GM12864 (cell line): ENCODE results near the gene GATAD2B.

Source experiments
- DNase-seq: peaks from one replicate; pipeline ENCODE4 v3.0.0-alpha.2; 2011; ENCODE audit warnings: low read depth
- H3K4me3 ChIP-seq: 2 replicates; pipeline ENCODE4 v1.5.1; 2011; ENCODE audit warnings: mild to moderate bottlenecking, low read depth, low read length, control low read depth
- TF ChIP-seq, protein P1 (sequence below): IDR thresholded peaks from 2 replicates; pipeline ENCODE4 v1.5.1; 2011; ENCODE audit warnings: low read depth, mild to moderate bottlenecking, moderate library complexity, low read length, control low read depth, inconsistent platforms; ENCODE audit errors: missing control alignments

GATAD2B gene

DNA sequence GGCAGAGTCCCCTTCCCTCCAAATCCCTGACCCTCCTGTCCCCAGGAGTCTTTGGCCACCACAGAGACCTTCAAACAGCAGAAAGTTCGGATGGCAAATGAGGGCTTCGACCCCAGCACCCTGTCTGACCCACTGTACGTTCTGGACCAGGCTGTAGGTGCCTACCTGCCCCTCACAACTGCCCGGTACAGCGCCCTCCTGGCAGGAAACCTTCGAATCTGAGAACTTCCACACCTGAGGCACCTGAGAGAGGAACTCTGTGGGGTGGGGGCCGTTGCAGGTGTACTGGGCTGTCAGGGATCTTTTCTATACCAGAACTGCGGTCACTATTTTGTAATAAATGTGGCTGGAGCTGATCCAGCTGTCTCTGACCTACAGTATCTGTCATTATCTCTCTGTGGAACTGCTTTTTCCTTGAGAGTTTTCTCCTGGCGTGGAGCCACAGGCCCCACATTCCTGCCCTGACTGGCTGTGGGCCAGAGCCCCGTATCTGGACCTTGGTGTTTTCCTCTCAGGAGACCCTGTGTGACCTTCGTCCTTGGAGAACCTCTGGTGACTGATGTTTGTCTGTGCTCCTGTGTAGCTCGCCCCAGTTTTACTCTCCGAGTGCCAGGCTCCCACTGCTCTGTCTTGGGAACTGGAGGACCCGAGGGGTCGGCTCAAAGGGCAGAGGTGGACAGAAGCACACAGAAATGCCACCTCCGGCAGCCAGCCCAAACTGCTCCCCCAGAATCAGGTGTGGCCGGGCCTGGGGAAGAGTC, 142.8 kb downstream of the GATAD2B start:
- H3K4me3 ChIP-seq = no peak overlapping the region
- no peak for DNase-seq
- TF ChIP-seq, protein P1, sequence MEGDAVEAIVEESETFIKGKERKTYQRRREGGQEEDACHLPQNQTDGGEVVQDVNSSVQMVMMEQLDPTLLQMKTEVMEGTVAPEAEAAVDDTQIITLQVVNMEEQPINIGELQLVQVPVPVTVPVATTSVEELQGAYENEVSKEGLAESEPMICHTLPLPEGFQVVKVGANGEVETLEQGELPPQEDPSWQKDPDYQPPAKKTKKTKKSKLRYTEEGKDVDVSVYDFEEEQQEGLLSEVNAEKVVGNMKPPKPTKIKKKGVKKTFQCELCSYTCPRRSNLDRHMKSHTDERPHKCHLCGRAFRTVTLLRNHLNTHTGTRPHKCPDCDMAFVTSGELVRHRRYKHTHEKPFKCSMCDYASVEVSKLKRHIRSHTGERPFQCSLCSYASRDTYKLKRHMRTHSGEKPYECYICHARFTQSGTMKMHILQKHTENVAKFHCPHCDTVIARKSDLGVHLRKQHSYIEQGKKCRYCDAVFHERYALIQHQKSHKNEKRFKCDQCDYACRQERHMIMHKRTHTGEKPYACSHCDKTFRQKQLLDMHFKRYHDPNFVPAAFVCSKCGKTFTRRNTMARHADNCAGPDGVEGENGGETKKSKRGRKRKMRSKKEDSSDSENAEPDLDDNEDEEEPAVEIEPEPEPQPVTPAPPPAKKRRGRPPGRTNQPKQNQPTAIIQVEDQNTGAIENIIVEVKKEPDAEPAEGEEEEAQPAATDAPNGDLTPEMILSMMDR = no peak

DNA sequence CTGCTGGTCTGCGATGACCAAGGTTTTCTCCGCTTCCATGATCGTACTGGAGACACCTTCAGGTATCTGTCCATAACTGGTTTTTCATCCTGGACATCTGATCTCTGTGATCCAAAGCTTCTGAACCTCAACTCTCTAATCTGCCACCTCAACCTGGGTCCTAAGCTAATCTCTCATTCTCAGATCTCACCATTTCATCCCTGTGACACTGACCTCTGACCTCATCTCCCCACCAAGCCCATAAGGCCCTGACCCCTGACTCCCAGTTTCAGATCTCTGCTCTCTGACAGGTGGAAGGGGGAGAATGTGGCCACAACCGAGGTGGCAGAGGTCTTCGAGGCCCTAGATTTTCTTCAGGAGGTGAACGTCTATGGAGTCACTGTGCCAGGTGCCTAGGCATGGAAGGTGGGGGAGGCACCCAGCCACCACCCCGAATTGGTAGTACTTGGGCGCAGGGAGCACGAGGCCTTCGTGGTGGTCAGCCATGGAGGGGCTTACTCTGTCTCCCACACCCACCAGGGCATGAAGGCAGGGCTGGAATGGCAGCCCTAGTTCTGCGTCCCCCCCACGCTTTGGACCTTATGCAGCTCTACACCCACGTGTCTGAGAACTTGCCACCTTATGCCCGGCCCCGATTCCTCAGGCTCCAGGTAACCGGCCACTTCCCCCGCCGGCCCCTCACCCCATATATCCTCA, 143.8 kb downstream of the GATAD2B start:
- TF ChIP-seq, protein P1 = no peak
- H3K4me3 ChIP-seq = no peak overlapping the region
- DNase-seq = no peak

DNA sequence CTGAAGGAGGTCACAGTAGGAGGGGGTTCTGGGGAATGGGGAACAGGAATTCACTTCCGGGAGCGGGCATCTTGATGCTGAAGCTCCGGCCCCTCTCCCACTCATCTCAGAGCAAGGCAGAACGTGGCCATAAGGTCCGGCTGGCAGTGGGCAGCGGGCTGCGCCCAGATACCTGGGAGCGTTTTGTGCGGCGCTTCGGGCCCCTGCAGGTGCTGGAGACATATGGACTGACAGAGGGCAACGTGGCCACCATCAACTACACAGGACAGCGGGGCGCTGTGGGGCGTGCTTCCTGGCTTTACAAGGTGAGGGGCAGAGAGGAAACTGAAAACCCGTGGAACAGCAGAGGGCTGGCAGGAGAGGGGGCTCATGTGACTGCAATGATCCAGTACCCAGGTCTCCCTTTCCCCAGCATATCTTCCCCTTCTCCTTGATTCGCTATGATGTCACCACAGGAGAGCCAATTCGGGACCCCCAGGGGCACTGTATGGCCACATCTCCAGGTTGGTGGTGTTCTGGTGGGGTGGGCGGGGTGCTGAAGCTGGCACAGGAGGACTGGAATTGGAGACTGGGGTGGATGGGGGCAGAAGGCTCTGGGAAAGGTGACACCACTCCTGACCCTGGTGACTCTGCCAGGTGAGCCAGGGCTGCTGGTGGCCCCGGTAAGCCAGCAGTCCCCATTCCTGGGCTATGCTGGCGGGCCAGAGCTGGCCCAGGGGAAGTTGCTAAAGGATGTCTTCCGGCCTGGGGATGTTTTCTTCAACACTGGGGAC, 144.5 kb downstream of the GATAD2B start:
- no peak overlapping the region for H3K4me3 ChIP-seq
- TF ChIP-seq, protein P1 = no peak
- DNase-seq = no peak

DNA sequence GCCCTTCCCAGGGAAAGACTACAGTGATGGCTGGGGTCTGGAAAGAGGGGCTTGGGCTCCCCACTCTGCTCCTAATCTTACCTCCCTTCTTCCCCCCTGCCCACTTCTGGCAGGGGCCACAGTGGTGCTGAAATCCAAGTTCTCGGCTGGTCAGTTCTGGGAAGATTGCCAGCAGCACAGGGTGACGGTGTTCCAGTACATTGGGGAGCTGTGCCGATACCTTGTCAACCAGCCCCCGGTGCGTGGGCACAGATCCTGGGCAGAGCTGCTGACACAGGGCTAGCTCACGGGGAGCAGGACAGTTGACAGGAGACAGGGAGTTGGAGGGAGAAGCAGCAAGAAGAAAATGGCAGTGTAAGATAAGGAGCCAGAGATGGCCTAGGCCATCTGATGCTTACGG, 145.1 kb downstream of the GATAD2B start:
- H3K4me3 ChIP-seq = no peak overlapping the region
- DNase-seq = no peak
- TF ChIP-seq, protein P1 = no peak

DNA sequence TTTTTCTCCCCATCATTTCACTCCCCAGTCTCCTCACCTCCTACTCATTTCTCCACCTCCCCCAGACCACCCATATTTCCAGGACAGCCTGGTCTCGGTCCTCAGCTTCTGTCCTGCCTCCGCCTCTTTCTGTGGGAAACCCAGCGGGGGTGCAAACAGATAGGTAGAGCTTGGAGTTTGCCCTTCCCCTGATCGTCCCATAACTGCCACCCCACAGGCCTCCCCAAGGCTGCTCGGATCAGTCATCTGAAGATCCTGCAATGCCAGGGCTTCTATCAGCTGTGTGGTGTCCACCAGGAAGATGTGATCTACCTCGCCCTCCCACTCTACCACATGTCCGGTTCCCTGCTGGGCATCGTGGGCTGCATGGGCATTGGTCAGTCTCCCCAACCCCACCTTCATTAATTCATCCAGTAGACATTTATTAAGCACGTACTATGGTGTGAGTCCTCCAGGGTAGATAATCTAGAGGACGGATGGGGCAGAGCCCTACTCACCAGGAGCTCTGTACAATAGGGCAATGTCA, 145.9 kb downstream of the GATAD2B start:
- DNase-seq = no peak
- TF ChIP-seq, protein P1 = no peak
- H3K4me3 ChIP-seq = no peak overlapping the region

DNA sequence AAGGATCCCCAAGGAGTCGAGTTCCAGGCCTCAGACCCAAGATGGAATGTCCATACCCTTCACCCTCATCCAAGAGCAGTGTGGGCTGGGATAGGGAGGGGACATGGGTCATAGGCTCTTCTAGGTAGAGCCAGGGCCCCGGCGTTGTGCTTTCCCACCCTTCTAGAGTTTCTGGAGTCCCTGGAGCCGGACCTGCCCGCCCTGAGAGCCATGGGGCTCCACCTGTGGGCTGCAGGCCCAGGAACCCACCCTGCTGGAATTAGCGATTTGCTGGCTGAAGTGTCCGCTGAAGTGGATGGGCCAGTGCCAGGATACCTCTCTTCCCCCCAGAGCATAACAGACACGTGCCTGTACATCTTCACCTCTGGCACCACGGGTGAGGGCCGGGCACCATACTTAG, 146.4 kb downstream of the GATAD2B start:
- peak overlapping the region; percentile 75 for H3K4me3 ChIP-seq
- TF ChIP-seq, protein P1 = no peak

More for the DNA sequence above, 146.4 kb downstream of the GATAD2B start:
- no peak for DNase-seq
